HCT116 (cell line): Measurements from ENCODE around the gene TIRAP. TPM values are rescaled to one million over a fixed set of nuclear protein-coding genes. Genes with fewer than 3 reads are reported as not detected.

Source experiments
- ATAC-seq: fragments of 200-7000 bp; cut with Tn5 transposase; 2 replicates; pipeline ENCODE4 v1.9.1; 2020; ENCODE audit warnings: mild to moderate bottlenecking, moderate library complexity
- BruUV-seq: library from RNA; stranded (reverse); fragments of 400-500 nt; replicated peaks from 2 replicates; lab custom pipeline; 2021; lab: Mats Ljungman, UMichigan
- CTCF ChIA-PET: fragments of 300-600 bp; sonication (Branson Sonifier 250); formaldehyde crosslinking; loops from one replicate; lab custom pipeline; 2021; ENCODE audit warnings: antibody characterized with exemption; lab: Charles Lee
- POLR2A ChIA-PET: fragments of 300-600, 350-600 bp; sonication (Branson Sonifier 250); formaldehyde crosslinking; loops from one replicate; lab custom pipeline; 2021; ENCODE audit warnings: antibody characterized with exemption; lab: Charles Lee
- RAD21 ChIA-PET, 2 experiments: fragments of 300-600 bp; sonication (Branson Sonifier 250); formaldehyde crosslinking; loops; one replicate each; lab custom pipeline; 2023; ENCODE audit warnings: low total read pairs in 2 of 2; ENCODE audit not compliant: uncharacterized antibody in 2 of 2, unreplicated experiment in 2 of 2, low non-redundant PET in 1 of 2; lab: Charles Lee
- DNase-seq: peaks from one replicate; pipeline ENCODE4 v3.0.0-alpha.2; 2010; ENCODE audit warnings: low read depth, low spot score
- H2AFZ ChIP-seq: fragments of 200-600 bp; shearing (Covaris generic), sonication (generic); 2 replicates; pipeline ENCODE4 v1.6.1; 2017; ENCODE audit warnings: low read depth, mixed run types, mixed read lengths, antibody characterized with exemption, low read length; ENCODE audit not compliant: poor library complexity, severe bottlenecking
- H3K27ac ChIP-seq: 2 replicates; pipeline ENCODE4 v1.5.1; 2012; ENCODE audit warnings: low read depth, low read length
- H3K27me3 ChIP-seq: fragments of 200-600 bp; sonication (generic); 2 replicates; pipeline ENCODE4 v1.6.1; 2016; ENCODE audit warnings: mixed run types, low read length, mixed read lengths; ENCODE audit not compliant: insufficient read depth
- H3K36me3 ChIP-seq, 2 experiments: fragments of 200-500 bp in 1 of 2; fragments of 200-600 bp in 1 of 2; sonication (Bioruptor generic) in 1 of 2; sonication (generic) in 1 of 2; 2 replicates each; pipeline versions ENCODE4 v1.5.1 to v1.6.1; 2014 to 2016; ENCODE audit warnings: low read length in 2 of 2, inconsistent platforms in 1 of 2, mixed read lengths in 1 of 2, mixed run types in 1 of 2; ENCODE audit not compliant: insufficient read depth in 2 of 2, control insufficient read depth in 1 of 2
- H3K4me1 ChIP-seq, 2 experiments: fragments of 200-600 bp in 1 of 2; sonication (generic) in 1 of 2; 2 replicates each; pipeline versions ENCODE4 v1.5.1 to v1.6.1; 2012 to 2017; ENCODE audit warnings: low read length in 2 of 2, inconsistent platforms in 1 of 2, mild to moderate bottlenecking in 1 of 2, mixed read lengths in 1 of 2, mixed run types in 1 of 2, moderate library complexity in 1 of 2; ENCODE audit not compliant: insufficient read depth in 2 of 2, control insufficient read depth in 1 of 2
- H3K4me2 ChIP-seq: fragments of 200-600 bp; sonication (generic); 2 replicates; pipeline ENCODE4 v1.6.1; 2017; ENCODE audit warnings: mixed run types, low read length, mixed read lengths
- H3K4me3 ChIP-seq, 2 experiments: fragments of 200-600 bp in 1 of 2; sonication (generic) in 1 of 2; replicated peaks in 1 of 2; 2 replicates each; pipeline ENCODE4 v1.5.1; 2011 to 2016; ENCODE audit warnings: low read length in 2 of 2, control low read depth in 1 of 2, low read depth in 1 of 2, mild to moderate bottlenecking in 1 of 2, mixed read lengths in 1 of 2, mixed run types in 1 of 2
- H3K79me2 ChIP-seq: fragments of 200-600 bp; sonication (generic); 2 replicates; pipeline ENCODE4 v1.6.1; 2017; ENCODE audit warnings: mild to moderate bottlenecking, mixed run types, low read length, moderate library complexity, mixed read lengths; ENCODE audit not compliant: insufficient read depth
- H3K9ac ChIP-seq: fragments of 200-600 bp; sonication (generic); 2 replicates; pipeline ENCODE4 v1.6.1; 2016; ENCODE audit warnings: low read length, mixed read lengths
- H3K9me2 ChIP-seq: fragments of 200-600 bp; sonication (generic), shearing (Covaris generic); 2 replicates; pipeline ENCODE4 v1.6.1; 2017; ENCODE audit warnings: mixed run types, mild to moderate bottlenecking, moderate library complexity; ENCODE audit not compliant: insufficient read depth
- H3K9me3 ChIP-seq, 2 experiments: fragments of 200-500 bp in 1 of 2; fragments of 200-600 bp in 1 of 2; sonication (Bioruptor generic) in 1 of 2; sonication (generic) in 1 of 2; 2 replicates each; pipeline ENCODE4 v1.6.1; 2014 to 2017; ENCODE audit warnings: low read length in 2 of 2, mixed read lengths in 2 of 2, inconsistent platforms in 1 of 2, low read depth in 1 of 2, mild to moderate bottlenecking in 1 of 2, mixed run types in 1 of 2, moderate library complexity in 1 of 2; ENCODE audit not compliant: control insufficient read depth in 1 of 2, insufficient read depth in 1 of 2
- H4K20me1 ChIP-seq: fragments of 200-600 bp; sonication (generic), shearing (Covaris generic); 2 replicates; pipeline ENCODE4 v1.6.1; 2017; ENCODE audit warnings: mixed run types, mild to moderate bottlenecking, moderate library complexity; ENCODE audit not compliant: insufficient read depth
- CEBPB ChIP-seq: IDR thresholded peaks from 2 replicates; pipeline ENCODE4 v1.6.1; 2012; ENCODE audit warnings: low read depth
- ELF1 ChIP-seq: IDR thresholded peaks from 2 replicates; pipeline ENCODE4 v1.6.1; 2012; ENCODE audit warnings: low read depth, borderline replicate concordance
- FOSL1 ChIP-seq: IDR thresholded peaks from 2 replicates; pipeline ENCODE4 v1.6.1; 2012; ENCODE audit warnings: low read depth
- JUND ChIP-seq: IDR thresholded peaks from 2 replicates; pipeline ENCODE4 v1.6.1; 2012
- POLR2A ChIP-seq: IDR thresholded peaks from 2 replicates; pipeline ENCODE4 v1.7.0; 2011; ENCODE audit warnings: borderline replicate concordance; ENCODE audit not compliant: insufficient read depth, insufficient read length; ENCODE audit errors: extremely low read depth
- POLR2AphosphoS5 ChIP-seq: IDR thresholded peaks from 2 replicates; pipeline ENCODE4 v1.6.1; 2011; ENCODE audit warnings: mild to moderate bottlenecking, low read depth, low read length, moderate library complexity
- RAD21 ChIP-seq: IDR thresholded peaks from 2 replicates; pipeline ENCODE4 v1.6.1; 2012; ENCODE audit warnings: low read depth, mild to moderate bottlenecking
- SRF ChIP-seq: IDR thresholded peaks from 2 replicates; pipeline ENCODE4 v1.6.1; 2012; ENCODE audit warnings: low read depth
- TCF7L2 ChIP-seq: IDR thresholded peaks from 2 replicates; pipeline ENCODE4 v1.7.0; 2011; ENCODE audit warnings: borderline replicate concordance, inconsistent platforms; ENCODE audit not compliant: insufficient read depth, insufficient read length; ENCODE audit errors: extremely low read depth
- YY1 ChIP-seq: IDR thresholded peaks from 2 replicates; pipeline ENCODE4 v1.6.1; 2011; ENCODE audit warnings: low read length, low read depth, moderate library complexity, mild to moderate bottlenecking; ENCODE audit not compliant: insufficient replicate concordance; ENCODE audit errors: extremely low read depth
- ZFX ChIP-seq: fragments of 450-650 bp; IDR thresholded peaks from 2 replicates; pipeline ENCODE4 v1.6.1; 2017
- intact Hi-C: fragments of 100-400 bp; cut with micrococcal nuclease; formaldehyde crosslinking; loops from 2 replicates; pipeline ENCODE4 v1.10.0; 2022
- total RNA-seq: library from RNA; stranded (reverse); gene quantifications from one replicate; pipeline ENCODE4 v1.2.1, GENCODE V29; 2021; ENCODE audit not compliant: unreplicated experiment

Gene TIRAP
- total RNA-seq, 1 experiment from 2014 or later: 10.8 TPM

GRCh38 chr11:126311401-126312291, 28.8 kb downstream of the TIRAP start:
- H3K79me2 ChIP-seq: no peaks in the 10 kb centered on the region
- no peak overlapping the region for H3K4me3 ChIP-seq
- H3K27me3 ChIP-seq: no peaks in the 10 kb centered on the region
- H3K27ac ChIP-seq: no peak overlapping the region
- no peak overlapping the region for H2AFZ ChIP-seq
- ChIA-PET POLR2A (no interaction called here), CTCF (interaction anchor here (1.0 to 5.9 kb wide), 4 partner anchors 72 to 679 kb away, joined by 3 to 74 read pairs (median 7); no protein-coding TSS in a partner anchor), RAD21 (no interaction called here)
- no peaks in the 10 kb centered on the region for H4K20me1 ChIP-seq
- intact Hi-C loops: loop anchor here (2.0 to 10.0 kb wide), 3 partner anchors 81 to 679 kb away; no protein-coding TSS in a partner anchor
- no peak overlapping the region for H3K4me2 ChIP-seq
- BruUV-seq: no TSS peak
- no peaks in the 10 kb centered on the region for H3K9me2 ChIP-seq
- ATAC-seq (no peak), DNase-seq (no peak)
- no peaks in the 10 kb centered on the region for H3K9me3 ChIP-seq
- no peaks in the 10 kb centered on the region for H3K36me3 ChIP-seq
- TF ChIP-seq CEBPB: no peak
- no peak for TF ChIP-seq FOSL1
- no peak for TF ChIP-seq ZFX
- no peak for TF ChIP-seq TCF7L2
- no peak for TF ChIP-seq RAD21
- H3K9ac ChIP-seq: no peak overlapping the region
- peaks cover 6 to 15% of the 10 kb centered on the region in 2 experiments for H3K4me1 ChIP-seq

GRCh38 chr11:126312961-126313360, 30.1 kb downstream of the TIRAP start:
- DNase-seq: no peak
- H3K9ac ChIP-seq: no peak overlapping the region
- no peak overlapping the region for H3K4me3 ChIP-seq
- no peaks in the 10 kb centered on the region for H3K27me3 ChIP-seq
- no peak for ATAC-seq
- H3K36me3 ChIP-seq: no peaks in the 10 kb centered on the region
- H3K9me3 ChIP-seq: no peaks in the 10 kb centered on the region
- H4K20me1 ChIP-seq: no peaks in the 10 kb centered on the region
- H3K79me2 ChIP-seq: no peaks in the 10 kb centered on the region
- POLR2A ChIA-PET: no interaction called here
- no peaks in the 10 kb centered on the region for H3K9me2 ChIP-seq
- RAD21 ChIA-PET: no interaction called here
- intact Hi-C loops: loop anchor here (10.0 kb wide), 1 partner anchor 292 kb away; no protein-coding TSS in a partner anchor
- BruUV-seq: no TSS peak
- no peak overlapping the region for H3K27ac ChIP-seq
- no peak overlapping the region for H3K4me2 ChIP-seq
- no peak overlapping the region for H2AFZ ChIP-seq
- peaks cover 6 to 15% of the 10 kb centered on the region in 2 experiments for H3K4me1 ChIP-seq
- CTCF ChIA-PET: interaction anchor here (5.9 kb wide), 1 partner anchor 167 kb away, joined by 74 read pairs; no protein-coding TSS in a partner anchor
- TF ChIP-seq SRF: no peak
- TF ChIP-seq CEBPB: no peak
- no peak for TF ChIP-seq POLR2AphosphoS5
- no peak for TF ChIP-seq ELF1
- no peak for TF ChIP-seq JUND
- TF ChIP-seq ZFX: no peak
- TF ChIP-seq POLR2A: no peak
- TF ChIP-seq YY1: no peak
